H9 (cell line): ENCODE measurements around the gene ISCU. TPM values are rescaled to one million over a fixed set of nuclear protein-coding genes. Genes with fewer than 3 reads are reported as not detected.

Experiments
- DNase-seq: peaks from one replicate; pipeline ENCODE4 v3.0.0-alpha.2; 2017
- H2AFZ ChIP-seq: one replicate; pipeline ENCODE4 v1.6.1; 2013; ENCODE audit warnings: mild to moderate bottlenecking, low read length, control low read depth, moderate library complexity
- H2AK5ac ChIP-seq: 2 replicates; pipeline ENCODE4 v1.6.1; 2013; ENCODE audit warnings: low read length, control low read depth, mixed read lengths; ENCODE audit not compliant: insufficient read length
- H2BK120ac ChIP-seq: one replicate; pipeline ENCODE4 v1.6.1; 2013; ENCODE audit warnings: low read depth, mild to moderate bottlenecking, low read length, control low read depth, inconsistent platforms; ENCODE audit not compliant: poor library complexity, severe bottlenecking
- H2BK12ac ChIP-seq: 2 replicates; pipeline ENCODE4 v1.6.1; 2013; ENCODE audit warnings: low read length, control low read depth, mixed read lengths, low read depth; ENCODE audit not compliant: insufficient read length
- H2BK15ac ChIP-seq: 2 replicates; pipeline ENCODE4 v1.6.1; 2013; ENCODE audit warnings: low read depth, low read length, control low read depth
- H2BK20ac ChIP-seq: one replicate; pipeline ENCODE4 v1.6.1; 2013; ENCODE audit warnings: low read depth, mild to moderate bottlenecking, low read length, control low read depth, inconsistent platforms; ENCODE audit not compliant: poor library complexity, severe bottlenecking
- H2BK5ac ChIP-seq: 2 replicates; pipeline ENCODE4 v1.6.1; 2013; ENCODE audit warnings: low read length, control low read depth, mixed read lengths; ENCODE audit not compliant: insufficient read length
- H3K14ac ChIP-seq: 2 replicates; pipeline ENCODE4 v1.6.1; 2013; ENCODE audit warnings: low read length, control low read depth; ENCODE audit not compliant: insufficient read depth
- H3K18ac ChIP-seq: 2 replicates; pipeline ENCODE4 v1.6.1; 2013; ENCODE audit warnings: low read depth, mild to moderate bottlenecking, mixed read lengths, low read length, control low read depth; ENCODE audit not compliant: insufficient read length
- H3K23ac ChIP-seq: 2 replicates; pipeline ENCODE4 v1.6.1; 2013; ENCODE audit warnings: low read length, control low read depth, mixed read lengths, low read depth; ENCODE audit not compliant: insufficient read length
- H3K23me2 ChIP-seq: 2 replicates; pipeline ENCODE4 v1.6.1; 2013; ENCODE audit warnings: low read depth, mild to moderate bottlenecking, mixed read lengths, low read length, control low read depth; ENCODE audit not compliant: insufficient read length, poor library complexity, severe bottlenecking
- H3K27ac ChIP-seq: 2 replicates; pipeline ENCODE4 v1.5.1; 2013; ENCODE audit warnings: low read length, control low read depth, mixed read lengths, low read depth; ENCODE audit not compliant: insufficient read length
- H3K27me3 ChIP-seq: 2 replicates; pipeline ENCODE4 v1.6.1; 2013; ENCODE audit warnings: low read length, control low read depth, inconsistent platforms; ENCODE audit not compliant: insufficient read depth
- H3K4ac ChIP-seq: 2 replicates; pipeline ENCODE4 v1.6.1; 2013; ENCODE audit warnings: low read depth, mild to moderate bottlenecking, control low read depth, inconsistent platforms, low read length, moderate library complexity
- H3K4me1 ChIP-seq: 2 replicates; pipeline ENCODE4 v1.6.1; 2013; ENCODE audit warnings: low read length, control low read depth, inconsistent platforms; ENCODE audit not compliant: insufficient read depth
- H3K4me2 ChIP-seq: 2 replicates; pipeline ENCODE4 v1.6.1; 2013; ENCODE audit warnings: low read length, control low read depth, mixed read lengths; ENCODE audit not compliant: insufficient read length, insufficient read depth
- H3K56ac ChIP-seq: 2 replicates; pipeline ENCODE4 v1.6.1; 2013; ENCODE audit warnings: low read depth, mild to moderate bottlenecking, mixed read lengths, low read length, control low read depth; ENCODE audit not compliant: insufficient read length
- H3K79me1 ChIP-seq: 2 replicates; pipeline ENCODE4 v1.6.1; 2013; ENCODE audit warnings: low read depth, mild to moderate bottlenecking, moderate library complexity, low read length, control low read depth, inconsistent platforms; ENCODE audit not compliant: insufficient read depth, poor library complexity, severe bottlenecking
- H3K79me2 ChIP-seq: 2 replicates; pipeline ENCODE4 v1.6.1; 2013; ENCODE audit warnings: low read length, control low read depth, inconsistent platforms; ENCODE audit not compliant: insufficient read depth
- H3K9ac ChIP-seq: 2 replicates; pipeline ENCODE4 v1.6.1; 2013; ENCODE audit warnings: low read length, control low read depth, mixed read lengths; ENCODE audit not compliant: insufficient read length; ENCODE audit errors: extremely low read depth
- H3K9me3 ChIP-seq: one replicate; pipeline ENCODE4 v1.6.1; 2013; ENCODE audit warnings: low read depth, low read length, inconsistent platforms; ENCODE audit not compliant: control insufficient read depth
- H3T11ph ChIP-seq: one replicate; pipeline ENCODE4 v1.6.1; 2013; ENCODE audit warnings: mild to moderate bottlenecking, low read length, control low read depth, inconsistent platforms
- H4K20me1 ChIP-seq: one replicate; pipeline ENCODE4 v1.6.1; 2013; ENCODE audit not compliant: control insufficient read depth, insufficient read length, insufficient read depth
- H4K5ac ChIP-seq: 2 replicates; pipeline ENCODE4 v1.6.1; 2013; ENCODE audit warnings: low read depth, mild to moderate bottlenecking, mixed read lengths, low read length, control low read depth; ENCODE audit not compliant: insufficient read length
- H4K8ac ChIP-seq: replicated peaks from 2 replicates; pipeline ENCODE4 v1.6.1; 2013; ENCODE audit warnings: low read length, control low read depth, mixed read lengths, low read depth; ENCODE audit not compliant: insufficient read length
- H4K91ac ChIP-seq: 2 replicates; pipeline ENCODE4 v1.6.1; 2013; ENCODE audit warnings: low read depth, mild to moderate bottlenecking, moderate library complexity, mixed read lengths, low read length, control low read depth; ENCODE audit not compliant: insufficient read length
- H3K27ac Mint-ChIP-seq, 3 experiments: 2 replicates in 2 of 3; 3 replicates in 1 of 3; pipeline ENCODE4 v1.8.0; 2020 to 2021; ENCODE audit warnings: mixed read lengths in 3 of 3, mild to moderate bottlenecking in 1 of 3, moderate library complexity in 1 of 3
- H3K27me3 Mint-ChIP-seq: 2 replicates; pipeline ENCODE4 v1.8.0; 2021; ENCODE audit warnings: low read depth, mild to moderate bottlenecking, moderate library complexity, mixed read lengths
- H3K36me3 Mint-ChIP-seq, 3 experiments: 2 replicates in 2 of 3; 3 replicates in 1 of 3; pipeline ENCODE4 v1.8.0; 2020 to 2021; ENCODE audit warnings: low read depth in 3 of 3, mixed read lengths in 3 of 3; ENCODE audit not compliant: insufficient read depth in 1 of 3
- H3K4me1 Mint-ChIP-seq, 2 experiments: 2 replicates each; pipeline ENCODE4 v1.8.0; 2020; ENCODE audit warnings: mixed read lengths in 2 of 2
- H3K4me3 Mint-ChIP-seq, 2 experiments: 2 replicates in 1 of 2; 3 replicates in 1 of 2; pipeline ENCODE4 v1.8.0; 2020 to 2021; ENCODE audit warnings: mild to moderate bottlenecking in 2 of 2, mixed read lengths in 2 of 2, moderate library complexity in 1 of 2
- H3K9me3 Mint-ChIP-seq, 2 experiments: 2 replicates in 1 of 2; 3 replicates in 1 of 2; pipeline ENCODE4 v1.8.0; 2020; ENCODE audit warnings: mild to moderate bottlenecking in 2 of 2, mixed read lengths in 2 of 2, moderate library complexity in 1 of 2
- WGBS: extraction: QIAGEN DNeasy Blood & Tissue Kit; methylation state at CpG from one replicate; pipeline ENCODE4 v1.1.7; 2013; ENCODE audit warnings: missing lambda C conversion rate, low lambda C conversion rate, mixed read lengths; ENCODE audit not compliant: insufficient read length; ENCODE audit errors: extremely low coverage; 5-methylcytosine and 5-hydroxymethylcytosine counted together
- total RNA-seq: library from RNA; stranded (reverse); gene quantifications from 2 replicates; pipeline ENCODE4 v1.2.1, GENCODE V29; 2021
- TF ChIP-seq, protein P1 (sequence below): fragments of 200-600 bp; sonication (generic); conservative IDR thresholded peaks from 3 replicates; pipeline ENCODE4 v1.8.0; 2021; ENCODE audit warnings: antibody characterized with exemption, mild to moderate bottlenecking

Gene ISCU
- total RNA-seq, 1 experiment from 2014 or later = 64.9 TPM

DNA sequence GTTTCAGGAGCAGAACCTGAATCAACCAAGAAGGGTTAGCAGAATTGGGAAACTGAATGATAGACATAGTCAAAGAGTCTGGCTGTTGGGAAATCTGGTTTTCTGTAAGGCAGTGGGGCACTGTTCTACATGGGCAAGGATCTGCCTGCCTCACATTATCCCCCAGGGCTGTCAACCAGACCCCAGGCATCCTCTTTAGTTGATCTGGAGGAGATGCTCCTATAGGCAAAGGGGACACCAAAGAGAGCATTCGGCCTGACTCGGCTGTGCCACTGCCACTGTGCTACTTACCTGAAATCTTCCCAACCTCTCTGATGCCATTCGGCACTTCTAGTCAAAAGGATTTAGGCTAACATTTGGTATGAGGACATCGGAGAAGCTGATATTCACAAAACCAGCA lies 4.1 kb downstream of the ISCU start:
- no peak overlapping the region for H3K18ac ChIP-seq
- H3K4me2 ChIP-seq = no peak overlapping the region
- no peaks in the 10 kb centered on the region for H4K20me1 ChIP-seq
- H3K79me1 ChIP-seq = no peaks in the 10 kb centered on the region
- H2BK5ac ChIP-seq = no peak overlapping the region
- H2BK15ac ChIP-seq = no peak overlapping the region
- H3K4ac ChIP-seq = no peak overlapping the region
- no peak overlapping the region for H2BK12ac ChIP-seq
- H3K27ac ChIP-seq = no peak overlapping the region
- no peaks in the 10 kb centered on the region for H3K4me1 ChIP-seq
- no peaks in the 10 kb centered on the region for H3K27me3 ChIP-seq
- no peak overlapping the region for H2BK20ac ChIP-seq
- no peak overlapping the region for H2AFZ ChIP-seq
- no peak overlapping the region for H2BK120ac ChIP-seq
- no peak overlapping the region for H3K9ac ChIP-seq
- H3K27ac Mint-ChIP-seq = no peak overlapping the region
- H3K79me2 ChIP-seq = no peaks in the 10 kb centered on the region; the same call in 1 of the 2 replicates
- no CpG with 5 or more reads among the region's 4 CpGs for WGBS
- H3K14ac ChIP-seq = no peak overlapping the region
- H3K9me3 ChIP-seq = no peaks in the 10 kb centered on the region
- H2AK5ac ChIP-seq = no peak overlapping the region
- no peak overlapping the region for H3T11ph ChIP-seq
- TF ChIP-seq, protein P1, sequence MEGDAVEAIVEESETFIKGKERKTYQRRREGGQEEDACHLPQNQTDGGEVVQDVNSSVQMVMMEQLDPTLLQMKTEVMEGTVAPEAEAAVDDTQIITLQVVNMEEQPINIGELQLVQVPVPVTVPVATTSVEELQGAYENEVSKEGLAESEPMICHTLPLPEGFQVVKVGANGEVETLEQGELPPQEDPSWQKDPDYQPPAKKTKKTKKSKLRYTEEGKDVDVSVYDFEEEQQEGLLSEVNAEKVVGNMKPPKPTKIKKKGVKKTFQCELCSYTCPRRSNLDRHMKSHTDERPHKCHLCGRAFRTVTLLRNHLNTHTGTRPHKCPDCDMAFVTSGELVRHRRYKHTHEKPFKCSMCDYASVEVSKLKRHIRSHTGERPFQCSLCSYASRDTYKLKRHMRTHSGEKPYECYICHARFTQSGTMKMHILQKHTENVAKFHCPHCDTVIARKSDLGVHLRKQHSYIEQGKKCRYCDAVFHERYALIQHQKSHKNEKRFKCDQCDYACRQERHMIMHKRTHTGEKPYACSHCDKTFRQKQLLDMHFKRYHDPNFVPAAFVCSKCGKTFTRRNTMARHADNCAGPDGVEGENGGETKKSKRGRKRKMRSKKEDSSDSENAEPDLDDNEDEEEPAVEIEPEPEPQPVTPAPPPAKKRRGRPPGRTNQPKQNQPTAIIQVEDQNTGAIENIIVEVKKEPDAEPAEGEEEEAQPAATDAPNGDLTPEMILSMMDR = no peak
- no peak overlapping the region for H3K56ac ChIP-seq
- no peaks in the 10 kb centered on the region for H3K9me3 Mint-ChIP-seq
- H3K23ac ChIP-seq = no peak overlapping the region
- peaks cover 7 to 11% of the 10 kb centered on the region in 2 experiments; a peak in 3 of 4 replicates for H3K4me1 Mint-ChIP-seq
- no peak overlapping the region for H4K8ac ChIP-seq
- H3K36me3 Mint-ChIP-seq = peaks cover 16 to 55% (median 52%) of the 10 kb centered on the region in 3 experiments; a peak in 6 of 7 replicates
- peaks cover 12% of the 10 kb centered on the region for H3K23me2 ChIP-seq
- H3K4me3 Mint-ChIP-seq = no peak overlapping the region
- no peak for DNase-seq
- no peaks in the 10 kb centered on the region for H3K27me3 Mint-ChIP-seq
- H4K91ac ChIP-seq = no peak overlapping the region
- no peak overlapping the region for H4K5ac ChIP-seq
